GM19351 (cell line): ENCODE measurements around the gene CELF3.

ENCODE experiments used
- ATAC-seq: cut with Tn5 transposase; IDR thresholded peaks from one replicate; pipeline ENCODE4 v1.9.1; 2021; ENCODE audit warnings: mild to moderate bottlenecking, moderate library complexity; ENCODE audit not compliant: unreplicated experiment

Gene CELF3

GRCh38 chr1:151720974-151721787, 4.6 kb upstream of the CELF3 start, which contains the start of gene RIIAD1:
RIIAD1 (plus strand) TSS chr1:151721522; CDS start chr1:151721537, 15 bp downstream.
- ATAC-seq = peak; percentile 55

DNA sequence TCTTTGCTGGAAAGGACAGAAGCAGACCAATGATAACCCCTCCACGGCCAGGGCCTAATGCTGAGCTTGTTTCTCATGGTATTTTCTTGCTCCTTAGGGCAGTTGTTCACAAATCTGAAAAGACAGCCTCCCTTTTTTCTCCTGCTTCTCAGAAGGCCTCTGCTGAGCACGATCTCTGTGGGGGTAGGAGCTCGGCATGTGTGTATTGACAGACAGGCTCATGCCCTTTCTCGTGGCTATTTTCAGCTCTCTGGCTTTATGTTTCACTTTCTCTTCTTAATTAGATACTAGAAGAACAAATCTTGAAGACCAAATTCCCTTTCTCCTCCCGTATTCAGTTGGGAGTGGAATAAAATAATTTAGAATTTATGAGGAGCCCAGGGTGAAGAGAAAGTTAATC, 4.0 kb upstream of the CELF3 start:
- ATAC-seq = no peak

- ATAC-seq = no peak
Observed at GRCh38 chr1:151720125-151720524, 3.5 kb upstream of the CELF3 start.

GRCh38 chr1:151718666-151719065, 2.1 kb upstream of the CELF3 start:
- no peak for ATAC-seq

DNA sequence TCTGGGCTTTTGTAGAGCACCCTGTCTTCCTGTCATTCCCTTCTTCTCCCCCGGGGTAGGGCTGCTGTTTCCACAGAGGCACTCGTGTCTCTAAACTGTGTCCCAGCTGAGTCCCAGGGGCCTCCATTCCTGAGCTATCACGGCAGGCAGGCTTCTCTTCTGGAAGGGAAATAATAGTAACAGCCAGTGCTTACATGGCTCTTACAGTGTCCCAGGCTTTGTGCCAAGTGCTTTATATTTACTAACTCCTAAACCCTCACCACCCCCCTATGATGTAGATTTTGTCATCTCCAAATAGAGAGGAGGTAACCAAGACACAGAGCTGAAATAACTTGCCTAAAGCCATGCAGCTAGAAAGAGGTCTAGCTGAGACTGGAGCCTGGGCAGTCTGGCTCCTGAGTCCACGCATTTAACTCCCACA, 1.4 kb upstream of the CELF3 start:
- ATAC-seq = no peak

- ATAC-seq = no peak
Observed at GRCh38 chr1:151716405-151716762, 219 bp downstream of the CELF3 start.

DNA sequence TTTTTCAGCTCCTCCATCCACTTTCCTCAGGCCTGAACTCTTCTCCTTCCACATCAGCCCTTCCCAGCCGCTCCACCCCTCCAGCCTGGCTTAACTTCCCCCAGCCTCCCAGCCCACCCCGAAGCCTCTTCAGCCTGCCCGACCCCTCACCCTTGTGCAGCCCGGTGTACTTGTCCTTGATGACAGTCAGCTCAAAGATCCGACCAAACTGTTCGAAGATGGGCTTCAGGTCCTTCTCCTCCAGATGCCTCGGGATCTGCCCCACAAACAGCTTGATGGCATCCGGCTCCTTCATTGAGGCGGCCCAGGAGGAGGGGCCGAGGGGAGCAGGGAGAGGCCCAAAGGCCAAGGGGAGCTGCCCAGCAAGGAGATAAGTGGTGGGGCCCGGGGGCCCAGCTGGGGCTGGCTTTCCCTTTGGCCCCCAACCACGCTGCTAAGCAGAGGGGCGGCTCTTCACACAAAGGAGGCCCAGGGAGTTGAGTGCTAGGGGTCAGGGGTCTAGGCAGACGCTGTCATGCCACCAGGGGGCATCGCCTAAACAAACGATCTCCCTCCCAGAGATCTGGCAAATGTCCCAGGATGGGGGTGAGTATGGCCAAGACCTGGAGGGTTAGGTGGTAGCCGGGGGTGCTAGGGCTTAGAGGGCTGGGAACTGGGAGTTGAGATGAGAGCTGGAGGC, 738 bp downstream of the CELF3 start:
- ATAC-seq = no peak

DNA sequence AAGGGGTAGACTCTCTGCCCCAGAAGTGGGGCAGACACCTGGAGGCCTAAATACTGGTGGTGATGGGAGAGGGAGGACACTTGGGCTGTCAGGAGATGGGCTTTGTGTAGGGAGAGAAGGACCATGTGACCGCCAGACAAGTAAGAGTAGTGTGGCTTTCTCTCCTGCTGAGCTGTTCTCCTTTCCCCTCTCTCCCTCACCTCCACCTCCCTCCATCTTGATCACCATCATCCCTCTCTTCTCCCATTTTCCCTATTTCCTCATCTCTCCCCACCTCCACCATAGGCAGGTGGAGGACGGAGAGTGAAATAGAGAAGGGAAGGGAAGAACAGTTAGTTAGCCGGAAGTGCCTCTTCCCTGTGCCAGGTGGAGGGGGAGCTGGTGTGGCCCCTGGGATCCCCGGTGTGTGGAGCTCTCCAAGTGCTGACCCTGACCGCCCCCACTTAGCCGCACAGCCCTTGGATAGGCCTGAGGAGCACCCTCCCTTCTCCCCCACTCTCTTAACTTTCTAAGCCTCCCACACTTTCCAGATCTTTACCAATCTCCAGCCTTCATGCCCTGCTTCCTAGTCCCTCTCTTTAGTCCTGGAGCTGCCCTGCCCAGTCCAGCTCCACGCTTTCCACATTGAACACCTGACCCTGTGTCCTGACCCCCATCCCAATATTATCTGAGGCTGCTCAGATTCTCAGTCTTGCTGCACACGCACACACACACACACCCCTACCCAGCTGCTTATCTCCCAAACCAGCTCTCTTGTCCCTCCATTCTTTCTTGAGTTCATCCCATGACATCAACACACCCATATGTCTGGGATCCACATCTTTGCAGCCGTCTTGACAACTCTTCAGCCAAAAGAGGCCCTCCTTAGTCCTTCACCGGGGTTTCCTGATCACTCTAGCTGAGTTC, 1.5 kb downstream of the CELF3 start:
- no peak for ATAC-seq

GRCh38 chr1:151713874-151714273, 2.7 kb downstream of the CELF3 start:
- ATAC-seq = no peak

DNA sequence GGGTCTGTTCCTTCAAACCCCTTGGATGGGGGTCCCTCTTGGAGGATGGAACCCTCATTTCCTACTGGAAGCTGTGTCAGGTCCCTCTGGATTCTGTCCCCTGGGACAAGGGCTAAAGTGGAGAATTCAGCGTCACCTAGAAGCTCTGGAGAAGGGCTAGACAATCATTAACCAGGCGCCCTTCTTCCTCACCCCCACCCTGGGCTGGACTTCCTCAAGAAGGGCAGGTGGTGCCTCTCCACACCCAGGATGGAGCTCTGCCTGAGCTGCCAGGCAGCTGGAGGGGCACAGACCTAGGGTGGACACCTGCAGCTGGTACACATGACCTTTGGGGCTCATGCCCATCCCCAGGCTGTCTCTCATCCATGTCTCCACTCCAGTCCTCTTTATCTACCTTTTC, 3.6 kb downstream of the CELF3 start:
- ATAC-seq = no peak

DNA sequence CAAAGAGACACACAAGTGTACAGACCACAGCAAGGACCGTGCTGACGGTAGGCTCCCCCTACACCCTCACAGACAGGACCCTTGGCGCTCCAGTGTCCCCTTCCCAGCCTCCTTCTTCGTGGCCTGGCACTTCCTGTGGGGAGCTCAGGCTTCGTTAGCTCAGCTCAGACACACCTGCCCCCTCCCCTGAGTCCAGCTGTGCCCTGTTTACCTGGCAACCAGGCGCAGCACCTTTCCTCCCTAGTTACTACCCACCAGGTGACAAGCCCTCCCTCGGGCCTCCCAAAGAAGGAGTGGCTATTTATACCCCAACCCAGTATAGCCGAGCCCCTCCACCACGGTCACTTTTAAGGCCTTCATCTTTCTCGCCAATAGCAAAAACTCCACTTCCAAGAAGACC, 4.7 kb downstream of the CELF3 start:
- no peak for ATAC-seq

GRCh38 chr1:151711044-151711800, 5.4 kb downstream of the CELF3 start:
- ATAC-seq = no peak

DNA sequence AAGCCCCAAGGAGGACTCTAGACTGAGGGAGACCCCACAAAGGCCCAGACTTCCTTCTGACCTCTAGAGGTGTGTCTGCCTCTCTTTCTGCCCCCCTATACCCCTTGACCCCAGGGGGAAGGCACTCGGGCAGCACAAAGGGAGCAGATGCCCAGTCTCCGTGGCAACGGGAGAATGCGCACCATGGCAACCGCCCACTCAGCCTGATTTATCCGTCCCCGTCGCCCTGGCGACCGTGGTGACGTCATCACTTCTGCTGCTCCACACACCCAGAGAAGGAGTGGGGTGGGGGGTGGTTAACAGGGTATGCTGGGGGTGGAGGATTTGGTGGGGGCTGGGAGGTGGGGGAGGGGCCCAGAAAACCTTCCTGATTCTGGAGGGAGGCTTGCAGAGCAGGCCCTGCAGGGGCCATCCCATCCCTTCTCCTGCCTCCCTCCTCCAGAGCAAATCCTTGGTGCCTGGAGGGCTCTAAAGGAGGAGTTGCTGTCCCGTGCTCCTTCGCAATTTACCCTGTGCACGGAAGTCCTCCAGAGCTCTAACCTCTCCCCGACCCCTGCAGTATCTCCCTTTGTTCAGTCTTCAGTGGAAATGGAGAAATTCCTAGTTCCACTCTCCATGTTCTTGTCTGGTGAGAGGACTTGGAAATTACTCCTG, 6.3 kb downstream of the CELF3 start:
- ATAC-seq = no peak

DNA sequence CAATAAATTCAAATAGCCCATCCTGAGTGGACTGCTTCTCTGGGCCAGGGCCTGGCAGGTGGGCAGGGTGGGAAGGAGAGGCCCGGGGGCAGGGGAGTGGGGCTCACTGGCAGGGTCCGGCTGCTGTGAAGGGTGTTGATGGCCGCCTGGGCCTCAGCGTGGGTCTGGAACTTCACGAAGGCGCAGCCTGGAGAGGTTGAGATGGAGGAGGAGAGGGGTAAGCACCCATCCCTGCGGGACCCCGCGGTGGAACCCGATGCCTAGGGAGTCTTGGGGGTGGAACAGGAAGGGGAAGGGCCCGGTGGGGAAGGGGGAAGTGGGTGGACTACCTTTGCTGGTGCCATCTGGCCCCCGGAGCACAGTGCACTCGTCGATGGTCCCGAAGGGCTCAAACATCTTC, 7.7 kb downstream of the CELF3 start:
- ATAC-seq = no peak

DNA sequence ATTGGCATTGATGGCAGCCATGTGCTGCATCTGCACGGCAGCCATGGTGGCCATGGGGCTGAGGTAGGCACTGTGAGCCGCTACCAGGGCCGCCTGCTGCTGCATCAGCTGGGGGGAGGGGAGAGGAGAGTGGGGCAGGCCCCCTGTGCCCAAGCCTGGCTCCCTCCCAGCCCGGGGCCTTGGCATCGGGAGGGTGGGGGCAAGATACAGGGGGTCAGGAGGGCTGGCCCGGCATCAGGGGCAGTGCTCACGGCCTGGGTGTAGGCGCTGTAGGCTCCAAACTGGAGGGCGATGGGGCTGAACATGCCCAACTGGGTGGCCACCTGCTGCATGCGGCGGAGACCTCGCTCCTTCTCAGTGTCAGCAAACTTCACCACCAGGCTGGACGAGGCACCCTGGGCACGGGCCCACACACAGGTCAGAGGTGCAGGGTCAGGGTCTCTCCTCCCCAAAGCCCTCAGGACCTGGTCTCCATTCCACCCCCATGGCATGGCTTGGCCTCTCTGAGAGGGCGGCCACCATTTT, 9.0 kb downstream of the CELF3 start:
- no peak for ATAC-seq

- no peak for ATAC-seq
Observed at GRCh38 chr1:151706464-151707415, 9.9 kb downstream of the CELF3 start.

DNA sequence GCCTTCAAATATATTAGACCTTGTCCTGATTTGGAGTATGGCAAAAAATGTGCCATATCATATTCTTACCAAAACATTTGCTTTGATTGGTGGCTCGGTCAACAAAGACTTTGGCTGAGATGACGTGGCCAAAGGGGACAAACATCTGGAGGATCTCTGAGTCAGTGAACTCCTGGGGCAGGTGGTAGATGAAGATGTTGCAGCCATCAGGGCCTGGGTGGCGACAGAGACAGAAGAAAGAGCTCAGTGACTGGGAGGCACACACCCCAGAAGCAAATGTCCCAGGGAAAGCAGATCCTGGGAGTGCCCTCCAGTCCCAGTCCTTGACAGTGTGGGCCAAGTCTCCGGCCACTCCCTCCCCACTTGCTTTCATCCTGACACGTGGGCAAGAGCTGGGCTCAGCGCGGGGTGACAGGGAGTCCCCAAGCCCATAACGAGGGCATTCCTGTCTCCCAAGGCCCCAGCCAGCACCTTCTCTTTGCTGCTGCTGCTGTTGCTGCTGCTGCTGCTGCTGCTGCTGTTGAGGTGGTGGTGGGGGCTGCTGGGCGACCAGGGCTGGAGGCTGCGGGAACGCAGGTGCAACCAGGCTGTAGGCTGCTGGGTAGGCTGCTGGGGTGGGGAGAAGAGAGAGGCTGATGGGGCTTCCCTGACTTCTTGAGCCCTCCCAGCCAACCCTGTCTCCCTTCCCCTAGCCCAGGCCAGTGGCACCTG, 10.7 kb downstream of the CELF3 start:
- no peak for ATAC-seq

DNA sequence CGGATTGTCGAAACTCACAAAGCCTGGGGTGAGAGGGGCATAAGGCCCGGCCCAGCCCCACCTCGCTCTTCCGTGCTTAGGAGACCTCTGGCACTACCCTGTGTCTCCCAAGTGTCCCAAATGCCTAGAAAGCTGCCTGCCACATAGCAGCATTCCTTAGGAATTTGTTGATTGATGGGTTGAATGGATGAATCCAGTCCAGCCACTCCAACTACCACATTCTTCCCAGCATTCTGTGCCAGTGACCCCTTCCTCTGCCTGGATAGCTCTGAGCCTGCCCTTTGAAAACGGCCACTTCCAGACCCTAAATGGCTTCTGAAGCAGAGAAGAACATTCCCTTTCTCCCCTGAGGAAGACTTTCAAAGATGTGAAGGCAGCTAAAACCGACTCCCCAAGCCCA, 11.5 kb downstream of the CELF3 start:
- ATAC-seq = no peak
